KMS-11 (cell line): ENCODE measurements around the gene ALOX5.

Experiments used
- H2AFZ ChIP-seq: fragments of 200-600 bp; sonication (generic); 2 replicates; pipeline ENCODE4 v1.6.1; 2016; ENCODE audit warnings: antibody characterized with exemption, mixed run types, low read depth
- H3K27ac ChIP-seq: fragments of 200-600 bp; sonication (generic); 2 replicates; pipeline ENCODE4 v1.6.1; 2016; ENCODE audit warnings: mild to moderate bottlenecking, mixed run types
- H3K27me3 ChIP-seq: fragments of 200-600 bp; sonication (generic); 2 replicates; pipeline ENCODE4 v1.6.1; 2017; ENCODE audit warnings: mild to moderate bottlenecking, low read depth, mixed run types, moderate library complexity; ENCODE audit not compliant: insufficient read depth
- H3K36me3 ChIP-seq: fragments of 200-600 bp; sonication (generic); 2 replicates; pipeline ENCODE4 v1.6.1; 2017; ENCODE audit warnings: mild to moderate bottlenecking, mixed run types; ENCODE audit not compliant: insufficient read depth
- H3K4me1 ChIP-seq: fragments of 200-600 bp; sonication (generic); 2 replicates; pipeline ENCODE4 v1.6.1; 2016; ENCODE audit warnings: mild to moderate bottlenecking, low read depth, mixed run types; ENCODE audit not compliant: poor library complexity, severe bottlenecking
- H3K4me2 ChIP-seq: fragments of 200-600 bp; sonication (generic); 2 replicates; pipeline ENCODE4 v1.7.0; 2016; ENCODE audit warnings: mild to moderate bottlenecking, mixed run types
- H3K4me3 ChIP-seq: fragments of 200-600 bp; sonication (generic); IDR thresholded peaks from 2 replicates; pipeline ENCODE4 v1.6.1; 2017; ENCODE audit warnings: low read depth, low read length, mixed read lengths; ENCODE audit not compliant: insufficient read depth
- H3K79me2 ChIP-seq: fragments of 200-600 bp; sonication (generic); 2 replicates; pipeline ENCODE4 v1.6.1; 2016; ENCODE audit warnings: low read depth, mixed run types; ENCODE audit not compliant: insufficient read depth
- H3K9ac ChIP-seq: fragments of 200-600 bp; sonication (generic); 2 replicates; pipeline ENCODE4 v1.6.1; 2016; ENCODE audit warnings: mild to moderate bottlenecking, mixed run types
- H4K20me1 ChIP-seq: fragments of 200-600 bp; sonication (generic); 2 replicates; pipeline ENCODE4 v1.6.1; 2016; ENCODE audit warnings: mild to moderate bottlenecking, mixed run types; ENCODE audit not compliant: insufficient read depth
- CTCF ChIP-seq: fragments of 200-600 bp; sonication (generic); conservative IDR thresholded peaks from 2 replicates; pipeline ENCODE4 v1.6.1; 2017; ENCODE audit warnings: low read depth, mild to moderate bottlenecking, antibody characterized with exemption, low read length, moderate library complexity, mixed read lengths

The ALOX5 gene

GRCh38 chr10:45442251-45442650 is 68.2 kb downstream of the ALOX5 start:
- Histone ChIP-seq H4K20me1 (no peaks in the 10 kb centered on the region), H3K27ac (no peak overlapping the region), H3K4me3 (no peak overlapping the region), H3K4me2 (no peak overlapping the region), H3K4me1 (peaks cover 3% of the 10 kb centered on the region), H3K79me2 (no peaks in the 10 kb centered on the region), H3K9ac (no peak overlapping the region), H3K27me3 (no peaks in the 10 kb centered on the region), H2AFZ (no peak overlapping the region), H3K36me3 (no peaks in the 10 kb centered on the region)
- no peak for TF ChIP-seq CTCF

- Histone ChIP-seq H2AFZ (no peak overlapping the region), H3K4me2 (no peak overlapping the region), H3K27me3 (no peaks in the 10 kb centered on the region), H3K36me3 (no peaks in the 10 kb centered on the region), H3K27ac (no peak overlapping the region), H3K79me2 (no peaks in the 10 kb centered on the region), H3K4me3 (no peak overlapping the region), H3K4me1 (peaks cover 3% of the 10 kb centered on the region), H3K9ac (no peak overlapping the region), H4K20me1 (no peaks in the 10 kb centered on the region)
- no peak for TF ChIP-seq CTCF
These were observed 68.6 kb downstream of the ALOX5 start for GRCh38 chr10:45442662-45443061.

GRCh38 chr10:45443101-45444009 is 69.3 kb downstream of the ALOX5 start:
- Histone ChIP-seq H3K4me2 (no peak overlapping the region), H3K4me3 (no peak overlapping the region), H3K4me1 (peaks cover 3% of the 10 kb centered on the region), H4K20me1 (no peaks in the 10 kb centered on the region), H3K9ac (no peak overlapping the region), H2AFZ (no peak overlapping the region), H3K36me3 (no peaks in the 10 kb centered on the region), H3K27ac (no peak overlapping the region), H3K27me3 (no peaks in the 10 kb centered on the region), H3K79me2 (no peaks in the 10 kb centered on the region)
- TF ChIP-seq CTCF, result no peak

GRCh38 chr10:45444022-45444421 is 70.0 kb downstream of the ALOX5 start:
- no peak overlapping the region for H3K27ac ChIP-seq
- no peaks in the 10 kb centered on the region for H3K4me1 ChIP-seq
- no peak overlapping the region for H3K4me3 ChIP-seq
- H3K79me2 ChIP-seq, result no peaks in the 10 kb centered on the region
- no peak for TF ChIP-seq CTCF
- no peak overlapping the region for H3K4me2 ChIP-seq
- H4K20me1 ChIP-seq, result no peaks in the 10 kb centered on the region
- H3K9ac ChIP-seq, result no peak overlapping the region
- no peak overlapping the region for H2AFZ ChIP-seq
- H3K36me3 ChIP-seq, result no peaks in the 10 kb centered on the region
- H3K27me3 ChIP-seq, result no peaks in the 10 kb centered on the region
